GM04503 (cell line): ENCODE data around the gene RTN4.

ENCODE experiments used
- DNase-seq: peaks from one replicate; pipeline ENCODE4 v3.0.0-alpha.2; 2012; ENCODE audit warnings: low read depth

The RTN4 gene

DNA sequence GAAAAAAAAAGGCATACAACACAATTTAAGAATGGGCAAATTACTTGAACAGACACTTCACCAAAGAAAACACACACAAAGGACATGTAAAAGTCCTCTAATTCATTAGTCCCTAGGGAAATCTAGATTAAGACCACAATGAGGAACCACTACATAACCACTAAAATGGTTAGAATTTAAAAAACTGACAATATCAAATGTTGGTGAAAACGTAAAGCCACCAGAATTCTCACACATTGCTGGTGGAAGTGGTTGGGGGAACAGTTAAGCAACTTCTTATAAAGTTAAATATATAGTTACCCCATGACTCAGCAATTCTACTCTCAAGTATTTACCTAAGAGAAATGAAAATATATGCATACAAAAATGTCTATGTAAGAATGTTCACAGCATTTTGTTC lies 11.8 kb downstream of the RTN4 start:
- no peak for DNase-seq

GRCh38 chr2:55035716-55036115 lies 14.5 kb downstream of the RTN4 start:
- DNase-seq = no peak

GRCh38 chr2:55033921-55034320 lies 16.3 kb downstream of the RTN4 start:
- no peak for DNase-seq

GRCh38 chr2:55033076-55033742 lies 17.0 kb downstream of the RTN4 start:
- DNase-seq = no peak

GRCh38 chr2:55031505-55031904 lies 18.7 kb downstream of the RTN4 start:
- no peak for DNase-seq

DNA sequence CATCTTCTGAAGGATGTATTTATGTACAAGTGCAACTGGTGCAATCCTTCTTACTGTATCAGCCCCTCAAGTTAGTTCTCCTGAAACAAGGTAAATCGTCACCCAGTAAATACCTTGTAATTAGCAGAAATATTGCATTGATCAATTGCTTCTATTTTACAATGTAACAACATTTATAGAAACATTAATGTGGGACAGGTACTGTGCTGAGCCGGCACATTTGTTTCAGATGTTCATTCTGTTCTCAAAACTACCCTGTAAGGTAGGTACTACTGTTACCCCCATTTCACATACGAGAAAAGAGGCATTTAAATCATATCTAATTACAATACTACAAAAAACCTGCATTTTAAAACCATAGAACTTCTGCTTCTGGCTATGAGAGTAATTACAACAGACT lies 19.5 kb downstream of the RTN4 start:
- DNase-seq = no peak

- no peak for DNase-seq
These were observed 21.2 kb downstream of the RTN4 start for GRCh38 chr2:55029098-55029497.

GRCh38 chr2:55027226-55027625 lies 23.0 kb downstream of the RTN4 start:
- DNase-seq = no peak

DNA sequence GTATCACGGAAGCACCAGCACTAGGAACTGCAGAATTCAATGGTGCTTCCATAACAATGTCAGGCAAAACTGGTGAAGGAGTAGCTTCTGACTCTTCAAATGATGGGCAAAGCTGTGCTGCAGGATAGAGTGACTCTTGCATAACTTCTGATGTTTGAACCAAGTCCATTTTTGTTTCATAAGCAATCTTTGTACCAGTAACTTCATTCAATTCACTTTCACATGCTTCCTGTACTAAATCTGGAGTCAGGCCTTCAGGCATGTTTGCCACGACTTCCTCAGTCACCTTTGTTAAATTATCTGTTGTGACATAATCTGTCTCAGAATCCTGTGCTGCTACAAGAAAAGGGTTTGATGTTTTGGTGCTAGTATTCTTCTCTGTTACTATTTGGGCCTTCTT lies 24.0 kb downstream of the RTN4 start:
- no peak for DNase-seq

- no peak for DNase-seq
These were observed 24.6 kb downstream of the RTN4 start for GRCh38 chr2:55025627-55026026.

DNA sequence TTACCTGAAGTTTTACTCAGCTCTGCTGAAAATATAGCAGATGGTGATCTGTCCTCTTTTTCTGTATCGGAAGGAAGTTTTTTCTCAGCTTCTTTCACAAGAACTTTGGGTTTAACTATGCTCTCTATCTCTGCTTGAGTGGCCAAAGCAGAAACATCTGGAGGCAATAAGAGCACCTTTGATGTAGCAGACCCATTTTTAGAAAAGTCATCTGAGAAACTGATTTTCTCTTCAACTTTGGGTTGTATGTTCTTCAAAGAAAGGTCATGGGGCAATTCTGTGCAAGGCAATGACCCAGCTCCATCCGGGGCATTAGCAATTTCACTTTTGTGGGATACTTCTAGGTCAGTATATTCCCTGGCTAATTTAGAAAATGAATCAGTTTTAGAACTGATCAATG lies 25.2 kb downstream of the RTN4 start:
- no peak for DNase-seq

DNA sequence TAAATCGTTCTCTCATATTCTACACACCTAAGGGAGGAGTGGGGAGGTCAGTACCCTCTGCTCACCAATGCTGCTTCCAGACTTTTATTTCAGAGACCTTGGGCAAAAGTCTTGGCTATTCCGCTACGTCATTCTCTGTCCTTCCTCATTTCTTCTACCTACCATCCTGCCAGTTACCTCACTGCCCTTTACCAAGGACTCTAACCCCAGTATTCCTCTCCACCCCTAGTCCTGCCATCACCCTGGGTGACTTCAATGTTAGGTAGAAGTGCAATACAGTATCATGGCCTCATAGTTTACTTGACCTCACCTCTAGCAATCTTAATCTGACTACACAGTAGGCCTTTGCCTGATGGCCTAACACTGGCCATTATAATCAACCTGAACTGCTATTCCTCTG lies 27.8 kb downstream of the RTN4 start:
- DNase-seq = no peak

- DNase-seq = no peak
These were observed 30.6 kb downstream of the RTN4 start for GRCh38 chr2:55019526-55020258.

GRCh38 chr2:55018619-55019018 lies 31.6 kb downstream of the RTN4 start:
- no peak for DNase-seq

GRCh38 chr2:55017880-55018279 lies 32.4 kb downstream of the RTN4 start:
- no peak for DNase-seq

DNA sequence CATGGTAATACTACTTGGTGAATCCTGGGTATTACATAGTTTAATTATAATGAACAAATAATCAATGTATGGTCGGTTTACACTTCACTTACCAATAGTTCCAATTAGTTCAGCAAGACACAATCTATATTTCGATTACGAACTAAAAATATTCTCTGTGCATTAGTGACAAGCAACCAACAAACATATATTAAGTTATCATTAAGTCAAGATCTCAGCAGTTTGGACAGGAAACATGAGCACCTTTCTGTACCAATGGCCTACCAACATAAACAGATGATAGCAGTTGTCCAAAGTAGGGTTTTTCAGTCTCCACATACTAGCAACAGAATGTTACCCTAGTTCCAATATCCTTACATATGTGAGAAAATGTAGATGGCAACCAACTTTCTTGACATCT lies 32.8 kb downstream of the RTN4 start:
- DNase-seq = no peak

DNA sequence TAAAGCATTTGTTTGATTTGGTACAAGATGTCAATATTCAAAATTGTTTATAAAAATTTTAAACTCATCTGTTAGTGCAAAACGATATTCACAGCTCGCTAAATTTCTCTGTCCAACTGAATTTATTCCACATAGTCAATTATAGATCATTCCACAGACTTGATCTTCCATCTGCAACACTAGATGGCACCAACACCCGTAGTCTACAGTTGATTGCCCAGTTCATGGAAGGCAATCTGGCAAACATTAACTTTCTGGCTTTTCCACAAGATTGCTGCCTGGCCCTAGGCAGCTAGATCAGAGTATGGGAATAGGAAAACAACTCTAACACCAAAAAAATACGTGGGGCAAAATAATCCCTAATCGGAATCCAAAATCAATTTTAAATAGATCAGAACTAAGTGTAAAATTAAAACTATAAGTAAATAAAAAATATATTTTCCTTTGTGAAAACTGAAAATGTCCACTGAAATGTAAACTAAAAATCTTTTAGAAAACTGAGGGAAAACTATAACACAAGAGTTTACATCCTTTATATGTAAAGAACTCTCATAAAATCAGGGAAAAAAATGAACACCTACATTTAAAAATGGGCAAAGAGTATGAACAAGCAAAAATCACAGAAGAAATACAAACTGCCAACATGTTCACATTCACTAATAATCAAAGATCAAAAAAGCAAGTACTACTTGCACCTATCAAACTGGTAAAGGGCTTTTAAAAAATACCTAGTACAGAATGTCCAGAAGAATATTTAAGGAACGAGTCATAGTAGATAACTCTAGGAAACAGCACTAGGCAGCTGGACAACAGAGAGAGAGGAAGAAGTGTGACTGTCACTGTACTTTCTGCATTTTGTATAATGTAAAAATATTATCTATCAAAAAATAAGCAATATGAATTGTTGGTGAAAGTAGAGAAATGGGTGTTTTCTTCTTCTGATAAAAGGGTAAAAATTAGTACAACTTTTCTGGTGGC lies 35.0 kb downstream of the RTN4 start:
- peak; percentile 53 for DNase-seq

DNA sequence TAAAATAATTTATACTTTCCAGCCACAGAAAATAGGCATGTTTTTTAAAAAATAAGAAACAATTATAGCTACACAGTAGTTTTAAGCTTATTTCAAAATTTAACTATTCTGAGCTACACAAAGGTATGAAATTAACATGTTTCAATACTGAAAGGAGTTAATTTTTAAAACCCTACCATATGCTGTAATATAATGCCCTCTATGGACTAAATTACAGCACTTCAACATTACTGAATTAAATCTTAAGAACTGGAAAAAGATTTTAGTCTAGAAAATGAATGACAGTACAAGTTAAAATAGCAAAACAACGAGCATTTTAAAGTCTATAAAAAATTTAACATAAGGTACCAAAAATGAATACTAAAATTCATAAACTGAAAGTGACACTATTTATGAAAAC lies 36.3 kb downstream of the RTN4 start:
- DNase-seq = no peak

DNA sequence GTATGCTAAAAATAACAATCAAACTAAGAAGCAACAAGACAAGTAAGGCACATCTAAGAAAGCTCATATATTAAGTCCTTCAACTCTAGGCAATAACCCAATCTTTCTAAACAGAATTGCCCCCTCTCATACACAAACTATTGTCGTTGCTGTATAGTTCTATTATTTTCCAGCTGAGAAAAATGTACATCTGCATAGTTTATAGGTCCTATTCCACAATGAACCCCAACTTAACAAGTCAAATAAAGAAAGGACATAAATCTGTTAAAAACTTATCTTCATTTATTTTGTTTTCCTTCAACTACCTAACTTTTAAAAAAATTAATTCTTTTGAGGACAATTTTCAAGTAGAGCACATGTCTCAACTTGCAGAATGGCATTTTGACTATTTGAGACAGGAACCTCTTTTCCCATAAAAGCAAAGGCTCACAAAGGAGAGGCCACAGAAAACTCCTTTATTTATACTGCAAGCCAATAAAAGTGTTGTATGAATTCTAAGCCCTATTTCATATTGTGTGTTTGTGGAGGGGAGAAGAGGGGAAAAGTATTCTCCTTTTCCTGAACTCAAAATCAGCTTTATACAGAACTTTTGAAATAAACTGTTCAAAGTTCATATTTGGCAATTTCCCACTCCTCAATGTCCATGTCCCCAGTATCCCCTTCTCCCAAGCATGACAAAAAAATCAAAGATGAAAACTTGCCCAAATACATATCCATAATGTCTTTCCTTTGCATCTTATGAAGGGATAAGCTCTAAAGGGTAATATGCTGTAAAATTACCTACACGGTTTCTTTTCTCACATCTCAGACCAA lies 37.4 kb downstream of the RTN4 start:
- DNase-seq = no peak

DNA sequence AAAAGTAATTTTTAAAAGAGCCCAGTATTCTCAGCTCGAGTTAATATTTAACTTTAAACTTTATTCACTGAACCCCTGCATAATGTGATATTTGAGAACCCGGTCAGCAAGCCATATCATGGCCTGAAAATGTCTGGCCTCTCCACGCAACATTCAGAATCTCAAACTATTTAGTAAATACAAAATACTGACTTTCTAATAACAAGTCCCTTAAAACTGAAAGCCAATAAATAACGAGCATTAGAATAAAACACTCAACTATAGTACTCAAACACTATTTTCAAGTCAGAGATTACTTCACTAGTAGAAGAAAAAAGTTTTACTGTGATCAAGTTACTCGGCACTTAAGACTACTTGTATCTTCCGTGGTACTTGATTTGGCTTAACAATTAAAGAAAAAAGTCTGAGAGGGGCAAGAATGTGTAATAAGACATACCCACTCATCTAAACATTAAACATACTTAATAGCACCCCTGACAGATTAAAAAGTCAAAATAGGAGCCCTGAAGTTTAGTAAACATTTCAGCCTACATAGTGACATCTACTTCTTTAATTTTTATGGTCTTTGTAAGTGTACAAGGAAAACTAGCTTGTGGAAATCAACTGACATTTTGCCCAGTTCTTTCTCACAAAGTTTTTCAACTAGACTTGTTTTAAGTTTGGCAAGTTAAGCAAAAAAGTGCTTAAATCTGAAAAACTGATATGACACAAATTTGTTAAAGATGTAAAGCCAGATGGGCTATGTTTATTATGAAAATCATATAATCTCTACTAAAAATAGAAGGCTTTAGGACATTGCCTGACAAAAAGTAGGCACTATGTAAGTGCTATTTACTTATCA lies 38.2 kb downstream of the RTN4 start:
- DNase-seq = no peak

- no peak for DNase-seq
These were observed 39.3 kb downstream of the RTN4 start for GRCh38 chr2:55010915-55011314.
